DLD1 (cell line): Measurements from ENCODE around the gene SLC26A11.
"Not testable (repeated sequence)": the region's sequence is repeated elsewhere in the genome, so short reads cannot be mapped to it uniquely, and the experiment has no call there.

ENCODE experiments used
- in situ Hi-C: cut with HindIII; loops from 2 replicates; pipeline ENCODE4 v1.10.0; 2017; ENCODE audit warnings: low sequenced_read_pairs

The SLC26A11 gene

GRCh38 chr17:80237386-80237785 lies 17.2 kb downstream of the SLC26A11 start:
- in situ Hi-C loops: no loop called here

- in situ Hi-C loops: no loop called here
Observed at GRCh38 chr17:80242505-80242904, 22.3 kb downstream of the SLC26A11 start.

DNA sequence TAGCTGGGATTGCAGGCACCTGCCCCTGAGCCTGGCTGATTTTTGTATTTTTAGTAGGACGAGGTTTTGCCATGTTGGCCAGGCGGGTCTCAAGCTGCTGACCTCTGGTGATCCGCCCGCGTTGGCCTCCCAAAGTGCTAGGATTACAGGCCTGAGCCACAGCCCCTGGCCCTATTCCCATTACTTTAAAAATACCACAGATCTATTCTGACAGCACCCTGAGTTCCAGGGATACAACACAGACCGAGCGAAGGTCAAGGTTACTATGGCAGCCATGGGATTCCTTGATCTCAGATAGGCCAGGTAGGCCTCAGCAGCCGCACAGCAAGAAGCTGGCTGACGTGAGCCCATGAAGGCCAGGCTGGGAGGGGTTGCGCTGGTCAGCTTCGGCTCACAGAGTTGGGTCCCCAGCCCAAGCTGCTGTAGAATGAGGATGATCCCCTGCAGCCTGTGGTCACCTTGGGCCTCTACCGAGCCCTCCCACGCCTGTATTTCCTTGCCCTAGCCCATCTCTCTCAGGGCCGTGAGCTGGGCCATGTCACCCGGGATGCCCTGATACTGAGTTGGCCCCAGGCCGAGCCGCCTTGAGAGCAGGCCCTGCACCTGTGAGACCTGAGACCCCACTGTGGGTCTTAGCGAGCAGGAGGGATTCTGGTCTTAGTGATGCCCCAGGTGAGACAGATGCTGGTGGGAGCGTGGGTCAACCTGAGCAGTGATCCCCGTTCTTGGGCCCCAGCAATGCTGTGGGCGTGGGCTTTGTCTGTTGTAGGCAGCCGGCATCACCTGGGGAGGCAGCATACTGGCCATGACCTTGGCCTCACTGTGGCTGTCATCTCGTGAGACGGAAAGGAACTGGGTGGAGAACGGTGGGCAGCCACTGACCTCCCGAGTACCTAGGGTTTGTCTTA lies 23.6 kb downstream of the SLC26A11 start:
- in situ Hi-C loops: no loop called here

DNA sequence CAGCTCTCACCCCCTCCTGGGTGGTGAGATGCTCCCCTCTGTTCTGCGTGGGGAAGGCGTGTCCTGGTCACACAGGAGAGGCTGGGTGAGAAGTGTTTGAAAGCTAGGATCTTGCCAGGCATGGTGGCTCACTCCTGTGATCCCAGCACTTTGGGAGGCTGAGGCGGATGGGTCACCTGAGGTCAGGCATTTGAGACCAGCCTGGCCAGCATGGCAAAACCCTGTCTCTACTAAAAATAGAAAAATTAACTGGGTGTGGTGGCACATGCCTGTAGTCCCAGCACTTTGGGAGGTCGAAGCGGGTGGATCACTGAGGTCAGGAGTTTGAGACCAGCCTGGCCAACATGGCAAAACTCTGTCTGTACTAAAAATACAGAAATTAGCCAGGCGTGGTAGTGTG lies 24.2 kb downstream of the SLC26A11 start:
- in situ Hi-C loops: not testable (repeated sequence)

- in situ Hi-C loops: no loop called here
Observed at GRCh38 chr17:80244871-80245509, 24.8 kb downstream of the SLC26A11 start.

DNA sequence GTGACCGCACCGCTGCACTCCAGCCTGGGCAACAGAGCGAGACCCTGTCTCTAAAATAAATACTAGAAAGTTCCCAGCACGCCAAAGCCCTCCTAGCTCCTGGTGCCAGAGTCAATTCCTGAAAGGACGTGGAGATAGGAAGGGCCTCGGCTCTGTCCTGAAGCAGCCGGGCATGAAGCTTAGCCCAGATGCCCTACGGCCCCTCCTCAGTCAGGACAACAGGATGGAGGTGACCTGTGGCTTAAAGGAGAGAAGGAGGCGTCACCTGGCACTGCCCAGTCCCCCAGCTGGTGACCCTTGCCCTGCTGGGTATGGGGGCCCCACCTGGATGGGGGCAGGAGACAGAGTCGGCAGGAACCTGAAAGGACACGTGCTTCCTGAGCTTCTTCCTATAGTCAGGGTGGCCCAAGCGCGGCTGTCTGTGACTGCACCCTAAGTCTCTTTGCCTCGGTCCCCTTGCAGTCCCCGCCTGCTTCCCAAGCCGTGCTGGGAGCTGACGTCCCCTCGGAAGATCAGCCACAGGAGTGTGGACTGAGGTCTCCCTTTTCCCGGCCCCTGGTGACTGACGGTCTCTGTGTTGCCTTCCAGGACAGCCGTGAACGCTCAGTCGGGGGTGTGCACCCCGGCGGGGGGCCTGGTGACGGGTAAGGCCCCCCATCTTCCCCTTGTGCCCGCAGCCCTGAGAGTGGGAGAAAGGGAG lies 25.5 kb downstream of the SLC26A11 start:
- in situ Hi-C loops: no loop called here

GRCh38 chr17:80246266-80246681 lies 26.0 kb downstream of the SLC26A11 start:
- in situ Hi-C loops: no loop called here

DNA sequence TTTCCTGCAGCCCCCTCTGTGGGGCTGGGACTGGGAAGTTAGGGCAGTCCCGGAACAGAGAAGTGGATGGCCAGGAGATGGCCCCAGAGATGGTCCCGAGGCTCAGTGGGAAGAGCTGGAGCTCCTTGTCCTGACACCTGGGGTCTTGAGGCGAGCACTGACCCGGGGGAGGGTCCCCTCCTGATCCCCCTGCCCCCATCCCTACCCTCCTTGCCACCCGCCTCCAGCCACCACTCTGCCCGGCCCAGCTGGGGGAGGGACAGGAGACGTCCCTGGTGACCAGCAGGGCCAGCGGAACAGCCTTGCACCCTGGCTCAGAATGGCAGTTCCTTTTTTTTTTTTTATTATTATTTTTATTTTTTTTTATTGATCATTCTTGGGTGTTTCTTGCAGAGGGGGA lies 26.5 kb downstream of the SLC26A11 start:
- in situ Hi-C loops: no loop called here

DNA sequence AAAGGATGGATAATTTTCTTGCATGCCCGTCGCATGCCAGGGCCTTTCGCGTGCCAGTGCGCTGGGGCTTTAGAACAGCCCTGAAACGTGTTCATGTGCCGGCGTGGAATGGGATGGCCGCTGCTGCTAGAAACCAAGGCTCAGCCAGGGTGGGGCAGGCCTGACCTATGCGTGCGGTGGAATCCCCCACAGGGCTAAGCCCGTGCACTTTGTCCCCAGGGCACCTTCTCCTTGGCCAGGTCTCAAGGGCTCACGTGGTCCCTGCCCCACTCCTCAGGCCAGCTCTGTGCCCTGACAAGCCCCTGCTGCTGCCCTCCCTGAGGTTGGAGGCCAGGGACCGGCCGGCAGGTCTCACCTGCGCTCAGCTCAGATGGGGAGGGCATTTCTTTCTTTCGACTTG lies 27.3 kb downstream of the SLC26A11 start:
- in situ Hi-C loops: no loop called here

GRCh38 chr17:80248001-80248893 lies 28.0 kb downstream of the SLC26A11 start:
- in situ Hi-C loops: no loop called here

DNA sequence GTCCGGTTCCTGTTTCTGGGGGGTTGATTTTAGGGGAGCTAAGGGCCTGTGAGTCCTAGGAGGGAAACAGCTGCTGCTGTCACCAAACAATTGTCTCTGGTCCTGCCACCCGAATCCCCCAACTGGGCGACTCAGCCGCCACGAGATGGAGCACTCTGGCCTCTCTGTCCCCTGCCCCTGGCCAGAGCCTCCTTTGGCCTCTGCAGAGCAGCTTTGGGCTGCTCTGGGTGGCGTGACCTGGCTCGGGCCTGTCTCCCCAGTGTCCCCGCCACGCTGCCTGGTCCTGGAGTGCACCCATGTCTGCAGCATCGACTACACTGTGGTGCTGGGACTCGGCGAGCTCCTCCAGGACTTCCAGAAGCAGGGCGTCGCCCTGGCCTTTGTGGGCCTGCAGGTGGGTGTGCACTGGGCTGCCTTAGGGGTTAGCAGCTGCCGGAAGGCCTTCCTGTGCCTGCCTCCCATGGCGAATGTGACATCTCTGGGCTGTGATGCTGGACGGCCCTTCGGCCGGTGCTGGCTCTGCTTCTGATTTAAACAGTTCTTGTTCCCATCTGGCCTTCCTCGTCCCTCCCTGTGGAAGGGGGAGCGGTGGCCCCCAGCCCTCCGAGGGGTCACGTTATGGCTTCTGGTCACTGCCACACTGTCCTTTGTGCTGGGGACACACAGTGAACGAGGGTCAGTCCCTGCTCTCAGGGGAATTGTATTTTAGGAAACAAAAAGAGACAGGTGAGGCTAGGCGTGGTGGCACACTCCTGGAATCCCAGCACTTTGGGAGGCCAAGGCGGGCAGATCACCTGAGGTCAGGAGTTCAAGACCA lies 28.9 kb downstream of the SLC26A11 start:
- in situ Hi-C loops: no loop called here

GRCh38 chr17:80251966-80252365 lies 31.7 kb downstream of the SLC26A11 start:
- in situ Hi-C loops: no loop called here

- in situ Hi-C loops: no loop called here
Observed at GRCh38 chr17:80252871-80253270, 32.6 kb downstream of the SLC26A11 start.

- in situ Hi-C loops: no loop called here
Observed at GRCh38 chr17:80253631-80254395, 33.6 kb downstream of the SLC26A11 start.

DNA sequence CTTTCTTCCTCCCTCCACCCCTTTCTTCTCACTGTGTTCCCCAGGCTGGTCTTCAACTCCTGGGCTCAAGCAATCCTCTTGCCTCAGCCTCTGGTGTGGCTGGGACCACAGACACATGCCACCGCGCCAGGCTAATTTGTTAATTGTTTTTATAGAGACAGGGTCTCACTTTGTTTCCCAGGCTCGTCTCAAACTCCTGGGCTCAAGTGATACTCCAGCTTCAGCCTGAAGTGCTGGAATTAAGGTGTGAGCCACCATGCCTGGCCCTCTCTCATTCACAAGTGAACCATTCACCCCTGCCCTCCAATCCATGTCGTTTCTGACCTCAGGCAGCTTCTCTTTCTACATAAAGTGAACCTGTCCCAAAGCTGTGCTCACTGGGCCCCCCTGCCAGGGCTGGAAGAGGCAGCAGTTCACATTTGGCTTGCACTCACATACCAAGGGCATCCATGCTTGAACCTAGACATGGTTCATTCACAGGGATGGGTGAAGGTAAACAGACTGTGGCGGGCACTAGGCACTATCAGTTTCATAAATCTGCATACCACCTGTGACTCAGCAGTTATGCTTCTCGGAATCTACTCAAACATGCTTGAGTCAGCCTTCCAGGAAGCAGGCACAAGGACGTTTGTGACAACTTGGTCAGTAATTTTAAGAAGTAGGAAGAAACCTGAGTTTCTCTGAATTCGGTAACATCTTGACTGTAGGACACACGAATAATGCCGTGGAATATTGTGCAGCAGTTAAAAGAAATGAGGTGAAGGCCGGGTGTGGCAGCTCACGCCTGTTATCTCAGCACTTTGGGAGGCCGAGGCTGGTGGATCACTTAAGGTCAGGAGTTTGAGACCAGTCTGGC lies 34.4 kb downstream of the SLC26A11 start:
- in situ Hi-C loops: no loop called here

DNA sequence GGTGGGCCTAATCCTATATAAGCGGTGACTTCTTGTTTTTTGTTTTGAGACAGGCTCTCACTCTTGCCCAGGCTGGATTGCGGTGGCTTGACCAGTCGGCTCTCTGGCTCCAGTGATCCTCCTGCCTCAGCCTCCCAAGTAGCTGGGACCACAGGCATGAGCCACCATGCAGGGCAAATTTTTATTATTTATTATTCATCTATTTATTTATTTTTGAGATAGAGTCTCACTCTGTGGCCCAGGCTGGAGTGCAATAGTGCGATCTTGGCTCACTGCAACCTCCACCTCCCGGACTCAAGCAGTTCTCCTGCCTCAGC lies 35.8 kb downstream of the SLC26A11 start:
- in situ Hi-C loops: no loop called here

DNA sequence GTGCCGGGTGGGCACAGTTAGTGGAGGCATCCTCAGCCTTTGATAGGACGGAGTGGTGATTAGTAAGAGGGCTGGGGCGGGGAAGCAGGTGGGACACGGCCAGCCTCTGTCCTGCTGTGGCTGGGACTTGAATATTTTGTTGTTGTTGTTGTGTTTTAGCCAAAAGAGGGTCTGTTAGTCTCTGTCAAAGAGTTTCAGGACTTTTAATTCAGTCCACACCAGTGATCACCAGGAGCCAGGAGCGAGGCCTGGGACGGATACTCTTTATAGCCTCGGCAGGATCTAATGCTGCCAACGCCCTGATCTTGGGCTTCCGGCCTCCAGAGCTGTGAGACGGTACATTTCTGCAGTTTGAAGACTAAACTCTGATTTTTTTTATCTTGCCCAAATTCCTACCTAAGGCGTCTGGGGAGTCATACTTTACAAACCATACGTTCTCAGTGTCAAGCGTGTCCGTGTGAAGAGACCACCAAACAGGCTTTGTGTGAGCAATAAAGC lies 37.5 kb downstream of the SLC26A11 start:
- in situ Hi-C loops: no loop called here

DNA sequence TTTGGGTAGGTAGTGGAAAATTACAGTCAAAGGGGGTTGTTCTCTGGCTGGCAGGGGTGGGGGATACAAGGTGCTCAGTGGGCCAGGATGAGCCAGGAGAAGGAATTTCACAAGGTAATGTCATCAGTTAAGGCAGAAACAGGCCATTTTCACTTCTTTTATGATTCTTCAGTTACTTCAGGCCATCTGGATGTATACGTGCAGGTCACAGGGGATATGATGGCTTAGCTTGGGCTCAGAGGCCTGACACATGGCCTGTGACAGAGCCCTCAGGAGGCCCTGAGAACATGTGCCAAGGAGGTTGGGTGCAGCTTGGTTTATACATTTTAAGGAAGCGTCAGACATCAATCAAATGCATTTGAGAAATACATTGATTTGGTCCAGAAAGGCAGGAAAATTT lies 38.1 kb downstream of the SLC26A11 start:
- in situ Hi-C loops: not testable (repeated sequence)
